Transverse colon (tissue), 3 donors: ENCODE data around the gene RABL6.

ENCODE experiments used
- CTCF ChIP-seq, 5 experiments: fragments of 200-600 bp in 3 of 5; fragments of 450-650 bp in 2 of 5; sonication (generic) in 3 of 5; IDR thresholded peaks; 1 replicate in 2 of 5; 2 replicates in 3 of 5; pipeline ENCODE4 v1.5.1; 2016 to 2017; ENCODE audit warnings: antibody characterized with exemption in 5 of 5, inconsistent platforms in 3 of 5, mild to moderate bottlenecking in 2 of 5, moderate library complexity in 1 of 5
- POLR2A ChIP-seq: fragments of 450-650 bp; IDR thresholded peaks from one replicate; pipeline ENCODE4 v1.6.1; 2016; ENCODE audit warnings: antibody characterized with exemption, mild to moderate bottlenecking, moderate library complexity

- no peak for TF ChIP-seq CTCF (IDR thresholded peaks at IDR 0.05)
- TF ChIP-seq POLR2A = peak; percentile 59
Observed at GRCh38 chr9:136885950-136886578, 78.3 kb downstream of the RABL6 start, which contains the start of gene TRAF2.
